C4-2B (cell line): ENCODE data around the gene THUMPD3.

Experiments
- H3K27ac ChIP-seq: fragments of 450-650 bp; 2 replicates; pipeline ENCODE4 v1.5.1; 2017
- CTCF ChIP-seq: fragments of 450-650 bp; conservative IDR thresholded peaks from 2 replicates; pipeline ENCODE4 v1.5.1; 2017; ENCODE audit warnings: mild to moderate bottlenecking
- ZFX ChIP-seq: fragments of 450-650 bp; IDR thresholded peaks from 2 replicates; pipeline ENCODE4 v1.6.1; 2017

Gene THUMPD3

DNA sequence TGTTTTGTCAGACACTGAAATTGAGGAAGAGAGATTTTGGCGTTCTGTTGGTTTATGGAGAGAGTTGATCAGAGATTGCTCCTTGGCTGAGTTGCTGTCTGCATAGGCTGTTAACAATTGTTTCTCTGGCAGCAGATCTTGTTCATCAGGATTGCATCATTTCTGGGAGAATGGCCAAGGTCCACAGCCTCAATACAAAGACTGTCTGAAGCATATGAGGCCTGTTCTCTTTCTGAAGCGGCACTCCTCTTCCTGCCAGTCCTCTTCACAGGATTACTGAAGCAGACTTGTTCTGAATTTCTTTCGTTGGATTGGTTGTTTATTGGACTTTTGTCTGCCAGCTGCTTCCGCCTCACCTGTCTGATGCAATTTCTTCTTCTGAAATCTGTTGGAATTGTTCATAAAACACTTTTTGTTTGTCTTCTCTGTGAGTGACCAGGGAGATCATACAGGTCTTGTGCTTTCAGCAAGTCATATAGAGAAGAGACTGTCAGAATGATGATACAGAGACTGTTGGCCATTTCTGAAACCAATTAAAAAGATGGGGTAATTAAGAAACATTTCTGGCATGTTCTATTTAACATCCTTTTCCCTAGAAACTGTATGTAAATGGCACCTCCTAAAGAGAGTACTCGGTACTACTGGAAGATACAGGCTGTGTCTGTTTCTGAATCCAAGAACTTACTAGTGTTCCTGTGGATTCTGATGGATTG lies 60.0 kb downstream of the THUMPD3 start:
- H3K27ac ChIP-seq = peak overlapping the region; percentile 40; the same call in 1 of the 2 replicates
- no peak for TF ChIP-seq ZFX
- TF ChIP-seq CTCF = peak; percentile 48

DNA sequence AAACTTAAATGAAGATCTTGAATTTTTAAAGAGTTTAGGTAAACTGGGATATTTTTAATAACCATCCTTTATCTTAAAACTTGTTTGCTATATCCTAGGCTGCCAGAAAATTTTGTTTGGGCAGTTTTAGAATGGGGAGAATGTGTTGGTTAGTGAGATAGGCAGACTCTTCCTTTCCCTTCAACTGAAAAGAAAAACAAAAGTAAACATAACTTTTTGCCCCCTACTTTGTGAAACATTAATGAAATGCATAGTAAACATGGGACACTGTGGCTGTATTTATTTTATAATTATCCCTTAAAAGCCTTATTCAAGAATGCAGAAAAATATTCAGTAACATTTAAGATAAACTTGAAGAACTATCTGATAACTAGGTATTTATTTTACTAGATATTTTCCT lies 65.6 kb downstream of the THUMPD3 start:
- H3K27ac ChIP-seq = no peak overlapping the region
- no peak for TF ChIP-seq ZFX
- TF ChIP-seq CTCF = no peak

- H3K27ac ChIP-seq = no peak overlapping the region
- TF ChIP-seq CTCF = no peak
Observed at GRCh38 chr3:9430733-9431132, 67.9 kb downstream of the THUMPD3 start.

GRCh38 chr3:9433627-9434521 lies 71.0 kb downstream of the THUMPD3 start:
- no peak overlapping the region for H3K27ac ChIP-seq
- TF ChIP-seq ZFX (no peak), CTCF (no peak)

DNA sequence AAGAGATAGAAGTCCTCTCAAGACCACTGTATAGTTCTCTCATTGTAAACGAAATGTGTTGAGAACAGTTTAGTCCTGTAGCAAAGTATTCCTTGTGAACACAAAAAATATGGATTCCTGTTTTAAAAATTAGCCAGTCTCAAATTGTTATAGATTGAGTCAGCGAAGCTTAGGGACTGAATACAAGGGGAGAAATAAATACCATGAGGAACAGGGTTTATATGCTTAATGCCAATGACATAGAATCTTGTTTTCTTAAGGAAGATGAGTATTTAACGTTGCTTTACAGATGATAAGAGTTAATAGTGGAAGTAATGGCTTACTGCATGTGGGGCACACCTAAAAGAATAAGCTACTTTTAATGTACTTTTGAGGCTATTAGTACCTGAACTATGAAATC lies 72.5 kb downstream of the THUMPD3 start:
- TF ChIP-seq CTCF = no peak
- TF ChIP-seq ZFX = no peak

More for the DNA sequence above, 72.5 kb downstream of the THUMPD3 start:
- no peak overlapping the region for H3K27ac ChIP-seq
